Upper lobe of right lung (tissue), 1 donor: ENCODE results near the gene ACTC1. TPM values are rescaled to one million over a fixed set of nuclear protein-coding genes. Genes with fewer than 3 reads are reported as not detected.
A peak's percentile ranks its signal among the peaks of the same experiment; 100 is the strongest.

Experiments
- ATAC-seq: fragments of 200-7000 bp; cut with Tn5 transposase; one replicate; pipeline ENCODE4 v1.9.1; 2020; ENCODE audit warnings: mild to moderate bottlenecking, moderate library complexity
- DNase-seq: peaks from one replicate; pipeline ENCODE4 v3.0.0-alpha.2; 2020
- H3K27ac ChIP-seq: fragments of 200-600 bp; one replicate; pipeline ENCODE4 v1.8.0; 2022
- H3K27me3 ChIP-seq: fragments of 200-600 bp; one replicate; pipeline ENCODE4 v1.8.0; 2022; ENCODE audit warnings: mild to moderate bottlenecking
- H3K36me3 ChIP-seq: fragments of 200-600 bp; one replicate; pipeline ENCODE4 v1.8.0; 2022
- H3K4me1 ChIP-seq: fragments of 200-600 bp; one replicate; pipeline ENCODE4 v1.8.0; 2022
- H3K4me3 ChIP-seq: fragments of 200-600 bp; one replicate; pipeline ENCODE4 v1.8.0; 2022; ENCODE audit warnings: mild to moderate bottlenecking
- H3K9me3 ChIP-seq: fragments of 200-600 bp; one replicate; pipeline ENCODE4 v1.8.0; 2022
- CTCF ChIP-seq: fragments of 200-600 bp; IDR thresholded peaks from one replicate; pipeline ENCODE4 v1.8.0; 2022; ENCODE audit warnings: antibody characterized with exemption
- intact Hi-C: fragments of 100-400 bp; cut with DNase I; formaldehyde crosslinking; loops from one replicate; pipeline ENCODE4 v1.11.0; 2022
- total RNA-seq: library from RNA; stranded (reverse); fragmentation: NEBNext Ultra II Directional; extraction: Animal tissue kit (Norgen Biotek cat#: 25700); gene quantifications from one replicate; pipeline ENCODE4 v1.2.1, GENCODE V29; 2021
- donor health status: DM: no; HTN: yes; CAD: no; lungs with severe emphysema.

Gene ACTC1
- total RNA-seq, 1 donor from 2014 or later: 3.4 TPM

DNA sequence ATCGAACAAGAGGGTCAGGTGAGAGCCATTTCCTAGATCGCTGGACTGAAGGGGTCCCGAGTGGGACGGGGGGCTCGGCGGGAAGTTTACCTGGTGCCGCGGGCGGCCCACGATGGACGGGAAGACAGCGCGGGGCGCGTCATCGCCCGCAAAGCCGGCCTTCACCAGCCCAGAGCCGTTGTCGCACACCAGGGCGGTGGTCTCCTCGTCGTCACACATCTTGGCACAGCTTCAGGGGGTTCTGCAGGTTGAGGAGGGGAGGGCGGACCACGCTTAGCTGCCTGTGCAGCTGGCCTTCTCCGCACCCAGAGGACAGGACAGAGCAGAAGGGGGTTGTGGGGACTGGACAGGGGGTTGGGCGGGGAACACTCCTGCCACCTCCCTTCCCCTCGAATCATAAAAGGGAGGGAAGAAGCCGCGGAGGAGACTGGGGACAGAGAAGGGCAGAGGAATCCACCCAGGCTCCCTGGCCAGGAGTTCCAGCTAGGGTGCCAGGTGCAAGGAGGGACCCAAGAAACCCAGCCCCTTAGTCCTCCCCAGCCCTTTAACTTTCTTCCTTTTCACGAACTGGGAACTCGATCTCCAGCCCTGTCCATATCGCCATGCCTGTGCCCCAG lies 651 bp downstream of the ACTC1 start:
- no peak overlapping the region for H3K27ac ChIP-seq
- H3K4me3 ChIP-seq: no peak overlapping the region
- H3K4me1 ChIP-seq: no peaks in the 10 kb centered on the region
- TF ChIP-seq CTCF: no peak
- H3K27me3 ChIP-seq: peaks cover 22% of the 10 kb centered on the region
- H3K9me3 ChIP-seq: no peaks in the 10 kb centered on the region
- H3K36me3 ChIP-seq: no peaks in the 10 kb centered on the region
- DNase-seq (no peak), ATAC-seq (peak; percentile 8)
- intact Hi-C loops: no loop called here

- DNase-seq: no peak
- intact Hi-C loops: no loop called here
- H3K4me1 ChIP-seq: no peaks in the 10 kb centered on the region
- no peak for ATAC-seq
- no peaks in the 10 kb centered on the region for H3K36me3 ChIP-seq
- peaks cover 22% of the 10 kb centered on the region for H3K27me3 ChIP-seq
- no peak overlapping the region for H3K4me3 ChIP-seq
- no peak for TF ChIP-seq CTCF
- H3K9me3 ChIP-seq: no peaks in the 10 kb centered on the region
- H3K27ac ChIP-seq: no peak overlapping the region
Measured at GRCh38 chr15:34793901-34794300, 1.4 kb downstream of the ACTC1 start.

DNA sequence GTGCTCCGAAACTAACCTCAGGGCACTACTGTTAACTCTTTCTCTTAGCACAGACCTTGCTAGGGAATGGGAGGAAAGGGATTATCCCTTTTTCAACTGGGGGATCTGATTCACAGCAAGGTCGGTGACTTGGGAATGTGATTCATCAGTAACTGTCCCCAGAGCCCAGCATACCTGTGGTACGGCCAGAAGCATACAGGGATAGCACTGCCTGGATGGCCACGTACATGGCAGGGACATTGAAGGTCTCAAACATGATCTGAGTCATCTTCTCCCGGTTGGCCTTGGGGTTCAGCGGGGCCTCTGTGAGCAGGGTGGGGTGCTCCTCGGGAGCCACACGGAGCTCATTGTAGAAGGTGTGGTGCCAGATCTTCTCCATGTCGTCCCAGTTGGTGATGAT lies 2.3 kb downstream of the ACTC1 start:
- Histone ChIP-seq H3K27me3 (peaks cover 22% of the 10 kb centered on the region), H3K27ac (no peak overlapping the region), H3K36me3 (no peaks in the 10 kb centered on the region), H3K9me3 (no peaks in the 10 kb centered on the region), H3K4me1 (no peaks in the 10 kb centered on the region), H3K4me3 (no peak overlapping the region)
- ATAC-seq (no peak), DNase-seq (no peak)
- intact Hi-C loops: no loop called here
- no peak for TF ChIP-seq CTCF

DNA sequence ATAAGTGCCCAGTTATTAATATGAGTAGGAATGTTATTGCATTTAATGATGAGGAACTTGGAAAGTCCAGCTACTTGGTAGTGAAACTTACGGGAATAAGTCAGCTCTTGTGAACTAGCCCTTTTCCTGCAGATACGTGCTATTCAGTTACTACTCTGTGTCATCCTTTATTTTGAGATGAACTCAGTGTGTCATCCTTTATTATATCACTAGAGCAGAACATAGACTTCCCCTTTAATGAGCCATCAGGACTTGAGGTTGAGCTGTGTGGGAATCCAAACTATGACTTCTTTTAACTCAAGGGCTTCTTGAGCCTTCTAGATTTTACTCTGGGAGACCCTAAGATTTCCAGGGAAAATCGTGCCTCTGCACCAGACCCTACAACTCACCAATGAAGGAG lies 3.6 kb downstream of the ACTC1 start:
- ATAC-seq (no peak), DNase-seq (no peak)
- Histone ChIP-seq H3K9me3 (no peaks in the 10 kb centered on the region), H3K27me3 (peaks cover 22% of the 10 kb centered on the region), H3K27ac (no peak overlapping the region), H3K36me3 (no peaks in the 10 kb centered on the region), H3K4me1 (no peaks in the 10 kb centered on the region), H3K4me3 (no peak overlapping the region)
- intact Hi-C loops: no loop called here
- no peak for TF ChIP-seq CTCF

DNA sequence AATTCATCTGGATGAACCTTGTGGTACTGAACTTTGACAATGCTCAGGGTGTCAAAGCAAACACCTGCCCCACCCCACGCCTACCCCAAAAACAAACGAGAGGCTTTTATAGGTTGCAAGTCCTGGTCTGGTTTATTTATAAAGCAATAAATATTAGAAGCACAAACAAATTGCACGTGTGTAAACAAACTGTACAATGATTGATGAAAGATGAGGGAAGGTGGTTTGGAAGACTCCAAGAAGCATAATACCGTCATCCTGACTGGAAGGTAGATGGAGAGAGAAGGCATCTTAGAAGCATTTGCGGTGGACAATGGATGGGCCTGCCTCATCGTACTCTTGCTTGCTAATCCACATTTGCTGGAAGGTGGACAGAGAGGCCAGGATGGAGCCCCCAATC lies 5.2 kb downstream of the ACTC1 start:
- Histone ChIP-seq H3K9me3 (no peaks in the 10 kb centered on the region), H3K36me3 (no peaks in the 10 kb centered on the region), H3K27ac (no peak overlapping the region), H3K27me3 (peaks cover 14% of the 10 kb centered on the region), H3K4me3 (no peak overlapping the region), H3K4me1 (no peaks in the 10 kb centered on the region)
- intact Hi-C loops: no loop called here
- ATAC-seq (no peak), DNase-seq (no peak)
- no peak for TF ChIP-seq CTCF

GRCh38 chr15:34789326-34789725 lies 6.0 kb downstream of the ACTC1 start:
- no peak for DNase-seq
- no peaks in the 10 kb centered on the region for H3K9me3 ChIP-seq
- no peak overlapping the region for H3K27ac ChIP-seq
- no peak overlapping the region for H3K4me3 ChIP-seq
- H3K4me1 ChIP-seq: no peaks in the 10 kb centered on the region
- intact Hi-C loops: no loop called here
- H3K36me3 ChIP-seq: no peaks in the 10 kb centered on the region
- H3K27me3 ChIP-seq: peaks cover 6% of the 10 kb centered on the region
- no peak for ATAC-seq
- no peak for TF ChIP-seq CTCF
